ENCODE results near the gene USH2A.

DNA sequence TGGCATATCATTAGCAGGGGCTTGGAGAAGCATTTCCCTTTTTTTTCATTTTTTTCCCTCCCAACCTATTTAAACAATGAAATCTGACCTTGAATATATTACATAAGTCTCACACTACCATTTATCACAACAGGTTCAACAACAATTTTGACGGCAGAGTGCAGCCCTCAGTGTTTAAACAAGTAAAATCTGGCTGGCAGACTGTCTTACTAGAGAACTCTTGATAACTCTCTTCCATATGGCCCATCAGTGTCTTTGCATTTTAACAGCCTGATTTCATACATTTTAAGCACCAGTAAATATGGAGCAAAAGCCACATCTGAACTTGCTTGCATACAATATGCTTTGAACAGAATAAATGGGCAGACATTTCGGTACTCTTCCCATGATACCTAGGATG lies 643.1 kb downstream of the USH2A start:
- TF ChIP-seq SUZ12 (IDR thresholded peaks at IDR 0.05): no peak
- TF ChIP-seq FOXK2 (IDR thresholded peaks at IDR 0.05): no peak
- TF ChIP-seq ELF4 (IDR thresholded peaks at IDR 0.05): no peak
- no peak for TF ChIP-seq BHLHE40 (IDR thresholded peaks at IDR 0.05; ENCODE audit: borderline replicate concordance)
- no peak for TF ChIP-seq LEF1 (IDR thresholded peaks at IDR 0.05; ENCODE audit: borderline replicate concordance)
- no peak for TF ChIP-seq SP1 (IDR thresholded peaks at IDR 0.05)
- no peak for TF ChIP-seq FOXM1 (IDR thresholded peaks at IDR 0.05; ENCODE audit: borderline replicate concordance)

All from HEK293T (cell line).